22Rv1 (cell line): ENCODE measurements around the gene PHLPP2.

Experiments used
- CTCF ChIP-seq: fragments of 450-650 bp; IDR thresholded peaks from 2 replicates; pipeline ENCODE4 v1.5.1; 2017; ENCODE audit warnings: mild to moderate bottlenecking
- ZFX ChIP-seq: fragments of 450-650 bp; IDR thresholded peaks from 2 replicates; pipeline ENCODE4 v1.6.1; 2017; ENCODE audit warnings: antibody characterized with exemption, borderline replicate concordance

- TF ChIP-seq CTCF (no peak), ZFX (no peak)
These were observed 57.4 kb downstream of the PHLPP2 start for GRCh38 chr16:71666928-71667707.
